Stimulated activated naive CD8-positive, alpha-beta T cell treated with anti-CD3 and anti-CD28 coated beads, Interleukin-15, Interleukin-2, amounts not matched to agents 100 ng/mL and 50 ng/mL, for 24 hours (primary cell): Measurements from ENCODE around the gene CARD10.

ENCODE experiments used
- H3K27ac Mint-ChIP-seq: one replicate; pipeline ENCODE4 v1.8.0; 2021; ENCODE audit warnings: mild to moderate bottlenecking, mixed read lengths
- H3K27me3 Mint-ChIP-seq: one replicate; pipeline ENCODE4 v1.8.0; 2021; ENCODE audit warnings: mixed read lengths
- H3K36me3 Mint-ChIP-seq: one replicate; pipeline ENCODE4 v1.8.0; 2021; ENCODE audit warnings: low read depth, mixed read lengths
- H3K4me1 Mint-ChIP-seq: one replicate; pipeline ENCODE4 v1.8.0; 2021; ENCODE audit warnings: low read depth, mixed read lengths
- H3K4me3 Mint-ChIP-seq: one replicate; pipeline ENCODE4 v1.8.0; 2021; ENCODE audit warnings: mild to moderate bottlenecking, mixed read lengths
- H3K9me3 Mint-ChIP-seq: one replicate; pipeline ENCODE4 v1.8.0; 2021; ENCODE audit warnings: mixed read lengths

Gene CARD10

GRCh38 chr22:37443086-37443485 lies 76.1 kb downstream of the CARD10 start:
- no peak overlapping the region for H3K4me3 Mint-ChIP-seq
- peaks cover 9% of the 10 kb centered on the region for H3K9me3 Mint-ChIP-seq
- peaks cover 9% of the 10 kb centered on the region for H3K4me1 Mint-ChIP-seq
- H3K27me3 Mint-ChIP-seq: peaks cover 17% of the 10 kb centered on the region
- H3K27ac Mint-ChIP-seq: no peak overlapping the region
- no peaks in the 10 kb centered on the region for H3K36me3 Mint-ChIP-seq

GRCh38 chr22:37442537-37442936 lies 76.7 kb downstream of the CARD10 start:
- Mint-ChIP-seq H3K27ac (no peak overlapping the region), H3K9me3 (peaks cover 9% of the 10 kb centered on the region), H3K36me3 (no peaks in the 10 kb centered on the region), H3K4me3 (no peak overlapping the region), H3K4me1 (peaks cover 9% of the 10 kb centered on the region), H3K27me3 (peaks cover 17% of the 10 kb centered on the region)

GRCh38 chr22:37442135-37442534 lies 77.1 kb downstream of the CARD10 start:
- H3K9me3 Mint-ChIP-seq: peaks cover 9% of the 10 kb centered on the region
- no peak overlapping the region for H3K27ac Mint-ChIP-seq
- no peak overlapping the region for H3K4me3 Mint-ChIP-seq
- peaks cover 9% of the 10 kb centered on the region for H3K4me1 Mint-ChIP-seq
- no peaks in the 10 kb centered on the region for H3K36me3 Mint-ChIP-seq
- peaks cover 18% of the 10 kb centered on the region for H3K27me3 Mint-ChIP-seq

- peaks cover 9% of the 10 kb centered on the region for H3K4me1 Mint-ChIP-seq
- H3K27me3 Mint-ChIP-seq: peaks cover 20% of the 10 kb centered on the region
- H3K27ac Mint-ChIP-seq: no peak overlapping the region
- no peak overlapping the region for H3K4me3 Mint-ChIP-seq
- H3K9me3 Mint-ChIP-seq: peaks cover 9% of the 10 kb centered on the region
- no peaks in the 10 kb centered on the region for H3K36me3 Mint-ChIP-seq
Measured at GRCh38 chr22:37440875-37441274, 78.3 kb downstream of the CARD10 start.
